Neural cell (in vitro differentiated cells): ENCODE data around the gene LNPEP. TPM values are rescaled to one million over a fixed set of nuclear protein-coding genes. Genes with fewer than 3 reads are reported as not detected.

ENCODE experiments used
- H2AFZ ChIP-seq: fragments of 200-600, 300-800 bp; sonication (generic), shearing (Covaris generic); 2 replicates; pipeline ENCODE4 v1.6.0; 2014; ENCODE audit warnings: low read depth, mild to moderate bottlenecking, antibody characterized with exemption, low read length, moderate library complexity
- H3F3A ChIP-seq: fragments of 200-600 bp; shearing (Covaris generic); 2 replicates; pipeline ENCODE4 v1.6.1; 2016; ENCODE audit warnings: mild to moderate bottlenecking, moderate library complexity, mixed read lengths, antibody characterized with exemption, low read length; ENCODE audit not compliant: insufficient read depth, poor library complexity, severe bottlenecking
- H3K27ac ChIP-seq: fragments of 200-600, 300-800 bp; sonication (generic), shearing (Covaris generic); 2 replicates; pipeline ENCODE4 v1.5.1; 2014; ENCODE audit warnings: mild to moderate bottlenecking, low read length, moderate library complexity
- H3K27me3 ChIP-seq: fragments of 300-800, 200-600 bp; sonication (generic), shearing (Covaris generic); 2 replicates; pipeline ENCODE4 v1.6.0; 2014; ENCODE audit warnings: mild to moderate bottlenecking, low read depth, low read length, moderate library complexity; ENCODE audit not compliant: insufficient read depth
- H3K36me3 ChIP-seq: fragments of 300-800, 200-600 bp; sonication (generic), shearing (Covaris generic); 2 replicates; pipeline ENCODE4 v1.5.1; 2014; ENCODE audit warnings: mild to moderate bottlenecking, antibody characterized with exemption, low read length, moderate library complexity; ENCODE audit not compliant: insufficient read depth
- H3K4me2 ChIP-seq: fragments of 300-800, 200-600 bp; sonication (generic), shearing (Covaris generic); 2 replicates; pipeline ENCODE4 v1.6.0; 2014; ENCODE audit warnings: mild to moderate bottlenecking, low read length
- H3K4me3 ChIP-seq: fragments of 300-800, 200-600 bp; sonication (generic), shearing (Covaris generic); 2 replicates; pipeline ENCODE4 v1.5.1; 2014; ENCODE audit warnings: mild to moderate bottlenecking, low read length, moderate library complexity
- H3K79me2 ChIP-seq: fragments of 200-600 bp; shearing (Covaris generic); replicated peaks from 2 replicates; pipeline ENCODE4 v1.6.0; 2014; ENCODE audit warnings: mild to moderate bottlenecking, low read length, moderate library complexity; ENCODE audit not compliant: insufficient read depth
- H3K9ac ChIP-seq: fragments of 300-800, 200-600 bp; sonication (generic), shearing (Covaris generic); 2 replicates; pipeline ENCODE4 v1.6.1; 2016; ENCODE audit warnings: mild to moderate bottlenecking, low read length, mixed read lengths
- H3K9me2 ChIP-seq: fragments of 200-600 bp; shearing (Covaris generic); 2 replicates; pipeline ENCODE4 v1.6.1; 2016; ENCODE audit warnings: mild to moderate bottlenecking, low read length, mixed read lengths; ENCODE audit not compliant: insufficient read depth
- H3K9me3 ChIP-seq: fragments of 200-600, 300-800 bp; sonication (generic), shearing (Covaris generic); 2 replicates; pipeline ENCODE4 v1.6.1; 2016; ENCODE audit warnings: mild to moderate bottlenecking, mixed run types, low read length, moderate library complexity, mixed read lengths
- H4K20me1 ChIP-seq: fragments of 200-600 bp; shearing (Covaris generic); 2 replicates; pipeline ENCODE4 v1.6.1; 2016; ENCODE audit warnings: mild to moderate bottlenecking, mixed run types; ENCODE audit not compliant: insufficient read depth
- EP300 ChIP-seq: fragments of 450-650 bp; conservative IDR thresholded peaks from 2 replicates; pipeline ENCODE4 v1.6.1; 2014; ENCODE audit warnings: antibody characterized with exemption, mild to moderate bottlenecking, moderate library complexity; ENCODE audit not compliant: poor library complexity, severe bottlenecking
- EZH2 ChIP-seq: fragments of 200-600, 300-800 bp; shearing (Covaris generic), sonication (generic); IDR thresholded peaks from 2 replicates; pipeline ENCODE4 v1.6.1; 2014; ENCODE audit warnings: antibody characterized with exemption, low read length, borderline replicate concordance, mild to moderate bottlenecking; ENCODE audit not compliant: insufficient read depth, poor library complexity, severe bottlenecking
- MXI1 ChIP-seq: fragments of 450-650 bp; conservative IDR thresholded peaks from 2 replicates; pipeline ENCODE4 v1.6.1; 2014; ENCODE audit warnings: antibody characterized with exemption, mild to moderate bottlenecking; ENCODE audit not compliant: poor library complexity, severe bottlenecking
- POLR2AphosphoS5 ChIP-seq: IDR thresholded peaks from 2 replicates; pipeline ENCODE4 v1.6.1; 2012
- RAD21 ChIP-seq: fragments of 450-650 bp; conservative IDR thresholded peaks from 2 replicates; pipeline ENCODE4 v1.6.1; 2014; ENCODE audit warnings: antibody characterized with exemption, mild to moderate bottlenecking, moderate library complexity
- SMC3 ChIP-seq: fragments of 450-650 bp; conservative IDR thresholded peaks from 2 replicates; pipeline ENCODE4 v1.6.1; 2014; ENCODE audit warnings: antibody characterized with exemption, mild to moderate bottlenecking, moderate library complexity; ENCODE audit not compliant: poor library complexity
- TAF1 ChIP-seq: IDR thresholded peaks from 2 replicates; pipeline ENCODE4 v1.6.1; 2012; ENCODE audit warnings: low read depth
- polyA plus RNA-seq: library from polyadenylated mRNA; depleted of rRNA; stranded (reverse); fragments of >200 nt; gene quantifications from 2 replicates; pipeline ENCODE4 v1.2.3, GENCODE V29; 2014
- TF ChIP-seq, protein P1 (sequence below): fragments of 450-650 bp; IDR thresholded peaks from 2 replicates; pipeline ENCODE4 v1.5.1; 2014; ENCODE audit warnings: antibody characterized with exemption, mild to moderate bottlenecking, moderate library complexity; ENCODE audit not compliant: poor library complexity, severe bottlenecking
- TF ChIP-seq, protein P2 (sequence below): IDR thresholded peaks from 2 replicates; pipeline ENCODE4 v1.6.1; 2012; ENCODE audit warnings: borderline replicate concordance

The LNPEP gene
- polyA plus RNA-seq, 1 donor from 2014 or later, result 25.6 TPM

DNA sequence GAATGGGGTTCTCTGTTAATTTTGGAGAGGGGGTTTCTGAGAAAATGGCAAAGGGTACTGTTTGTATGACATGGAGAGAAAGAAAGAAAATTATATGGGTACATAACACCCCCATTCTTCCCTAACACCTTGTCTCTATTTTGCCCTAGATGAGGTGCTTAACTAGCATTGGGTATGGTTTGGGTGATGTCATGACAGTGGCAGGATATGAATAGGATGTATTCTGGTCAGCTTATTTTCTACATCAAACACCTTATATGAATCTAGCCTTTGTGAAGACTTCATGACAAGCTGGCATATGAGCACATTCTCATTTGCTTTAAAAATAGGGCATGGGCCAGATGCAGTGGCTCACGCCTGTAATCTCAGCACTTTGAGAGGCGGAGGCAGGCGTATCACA lies 58.6 kb downstream of the LNPEP start:
- H3F3A ChIP-seq, result no peaks in the 10 kb centered on the region
- no peak overlapping the region for H2AFZ ChIP-seq
- TF ChIP-seq EP300 (no peak), TAF1 (no peak), SMC3 (no peak), MXI1 (no peak), POLR2AphosphoS5 (no peak), RAD21 (no peak), EZH2 (no peak)
- TF ChIP-seq, protein P1, sequence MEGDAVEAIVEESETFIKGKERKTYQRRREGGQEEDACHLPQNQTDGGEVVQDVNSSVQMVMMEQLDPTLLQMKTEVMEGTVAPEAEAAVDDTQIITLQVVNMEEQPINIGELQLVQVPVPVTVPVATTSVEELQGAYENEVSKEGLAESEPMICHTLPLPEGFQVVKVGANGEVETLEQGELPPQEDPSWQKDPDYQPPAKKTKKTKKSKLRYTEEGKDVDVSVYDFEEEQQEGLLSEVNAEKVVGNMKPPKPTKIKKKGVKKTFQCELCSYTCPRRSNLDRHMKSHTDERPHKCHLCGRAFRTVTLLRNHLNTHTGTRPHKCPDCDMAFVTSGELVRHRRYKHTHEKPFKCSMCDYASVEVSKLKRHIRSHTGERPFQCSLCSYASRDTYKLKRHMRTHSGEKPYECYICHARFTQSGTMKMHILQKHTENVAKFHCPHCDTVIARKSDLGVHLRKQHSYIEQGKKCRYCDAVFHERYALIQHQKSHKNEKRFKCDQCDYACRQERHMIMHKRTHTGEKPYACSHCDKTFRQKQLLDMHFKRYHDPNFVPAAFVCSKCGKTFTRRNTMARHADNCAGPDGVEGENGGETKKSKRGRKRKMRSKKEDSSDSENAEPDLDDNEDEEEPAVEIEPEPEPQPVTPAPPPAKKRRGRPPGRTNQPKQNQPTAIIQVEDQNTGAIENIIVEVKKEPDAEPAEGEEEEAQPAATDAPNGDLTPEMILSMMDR, result no peak
- TF ChIP-seq, protein P2, sequence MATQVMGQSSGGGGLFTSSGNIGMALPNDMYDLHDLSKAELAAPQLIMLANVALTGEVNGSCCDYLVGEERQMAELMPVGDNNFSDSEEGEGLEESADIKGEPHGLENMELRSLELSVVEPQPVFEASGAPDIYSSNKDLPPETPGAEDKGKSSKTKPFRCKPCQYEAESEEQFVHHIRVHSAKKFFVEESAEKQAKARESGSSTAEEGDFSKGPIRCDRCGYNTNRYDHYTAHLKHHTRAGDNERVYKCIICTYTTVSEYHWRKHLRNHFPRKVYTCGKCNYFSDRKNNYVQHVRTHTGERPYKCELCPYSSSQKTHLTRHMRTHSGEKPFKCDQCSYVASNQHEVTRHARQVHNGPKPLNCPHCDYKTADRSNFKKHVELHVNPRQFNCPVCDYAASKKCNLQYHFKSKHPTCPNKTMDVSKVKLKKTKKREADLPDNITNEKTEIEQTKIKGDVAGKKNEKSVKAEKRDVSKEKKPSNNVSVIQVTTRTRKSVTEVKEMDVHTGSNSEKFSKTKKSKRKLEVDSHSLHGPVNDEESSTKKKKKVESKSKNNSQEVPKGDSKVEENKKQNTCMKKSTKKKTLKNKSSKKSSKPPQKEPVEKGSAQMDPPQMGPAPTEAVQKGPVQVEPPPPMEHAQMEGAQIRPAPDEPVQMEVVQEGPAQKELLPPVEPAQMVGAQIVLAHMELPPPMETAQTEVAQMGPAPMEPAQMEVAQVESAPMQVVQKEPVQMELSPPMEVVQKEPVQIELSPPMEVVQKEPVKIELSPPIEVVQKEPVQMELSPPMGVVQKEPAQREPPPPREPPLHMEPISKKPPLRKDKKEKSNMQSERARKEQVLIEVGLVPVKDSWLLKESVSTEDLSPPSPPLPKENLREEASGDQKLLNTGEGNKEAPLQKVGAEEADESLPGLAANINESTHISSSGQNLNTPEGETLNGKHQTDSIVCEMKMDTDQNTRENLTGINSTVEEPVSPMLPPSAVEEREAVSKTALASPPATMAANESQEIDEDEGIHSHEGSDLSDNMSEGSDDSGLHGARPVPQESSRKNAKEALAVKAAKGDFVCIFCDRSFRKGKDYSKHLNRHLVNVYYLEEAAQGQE, result no peak
- H3K4me2 ChIP-seq, result no peak overlapping the region
- no peak overlapping the region for H3K4me3 ChIP-seq
- H3K9me2 ChIP-seq, result no peaks in the 10 kb centered on the region
- no peaks in the 10 kb centered on the region for H3K9me3 ChIP-seq
- no peak overlapping the region for H3K27ac ChIP-seq
- H4K20me1 ChIP-seq, result no peaks in the 10 kb centered on the region
- peaks cover 8% of the 10 kb centered on the region for H3K36me3 ChIP-seq
- no peak overlapping the region for H3K9ac ChIP-seq
- no peaks in the 10 kb centered on the region for H3K27me3 ChIP-seq
- no peaks in the 10 kb centered on the region for H3K79me2 ChIP-seq

DNA sequence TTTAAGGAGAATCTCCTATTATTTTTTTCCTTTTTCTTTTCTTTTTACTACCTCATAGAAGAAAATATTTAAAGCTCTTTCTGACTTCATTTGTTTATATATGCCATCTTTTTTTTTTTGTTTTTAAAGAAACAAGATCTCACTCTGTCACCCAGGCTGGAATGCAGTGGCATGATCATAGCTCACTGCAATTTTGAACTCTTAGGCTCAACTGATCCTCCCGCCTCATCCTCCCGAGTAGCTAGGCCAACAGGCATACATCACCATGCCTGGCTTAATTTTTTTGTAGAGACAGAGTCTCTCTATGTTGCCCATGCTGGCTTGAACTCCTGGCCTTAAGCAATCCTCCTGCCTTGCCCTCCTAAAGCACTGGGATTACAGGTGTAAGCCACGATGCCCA lies 59.5 kb downstream of the LNPEP start:
- Histone ChIP-seq H3K4me3 (no peak overlapping the region), H3F3A (no peaks in the 10 kb centered on the region), H4K20me1 (no peaks in the 10 kb centered on the region), H3K4me2 (no peak overlapping the region), H3K9me3 (no peaks in the 10 kb centered on the region), H3K36me3 (peaks cover 8% of the 10 kb centered on the region), H3K27me3 (no peaks in the 10 kb centered on the region), H3K9me2 (no peaks in the 10 kb centered on the region), H3K79me2 (no peaks in the 10 kb centered on the region), H3K27ac (no peak overlapping the region), H3K9ac (no peak overlapping the region), H2AFZ (no peak overlapping the region)
- TF ChIP-seq POLR2AphosphoS5 (no peak), MXI1 (no peak), RAD21 (no peak), EP300 (no peak), SMC3 (no peak), TAF1 (no peak), EZH2 (no peak)
- TF ChIP-seq, protein P2, result no peak
- TF ChIP-seq, protein P1, result no peak
